HG03575 (cell line): ENCODE data around the gene NUDT19.
"Not testable (repeated sequence)": the region's sequence is repeated elsewhere in the genome, so short reads cannot be mapped to it uniquely, and the experiment has no call there.

Experiments
- ATAC-seq: cut with Tn5 transposase; IDR thresholded peaks from one replicate; pipeline ENCODE4 v1.9.1; 2021; ENCODE audit not compliant: unreplicated experiment, insufficient number of reproducible peaks, low FRiP score; ENCODE audit errors: extremely low read depth

The NUDT19 gene

GRCh38 chr19:32696771-32697170 lies 5.2 kb downstream of the NUDT19 start:
- ATAC-seq = not testable (repeated sequence)

- ATAC-seq = not testable (repeated sequence)
These were observed 8.5 kb downstream of the NUDT19 start for GRCh38 chr19:32700129-32700528.

GRCh38 chr19:32702010-32702409 lies 10.4 kb downstream of the NUDT19 start:
- no peak for ATAC-seq

- ATAC-seq = not testable (repeated sequence)
These were observed 12.4 kb downstream of the NUDT19 start for GRCh38 chr19:32704006-32704405.

- ATAC-seq = no peak
These were observed 16.8 kb downstream of the NUDT19 start for GRCh38 chr19:32708457-32708856.

GRCh38 chr19:32709032-32709431 lies 17.4 kb downstream of the NUDT19 start:
- no peak for ATAC-seq

GRCh38 chr19:32711747-32712146 lies 20.1 kb downstream of the NUDT19 start:
- no peak for ATAC-seq

GRCh38 chr19:32716203-32716602 lies 24.6 kb downstream of the NUDT19 start:
- ATAC-seq = not testable (repeated sequence)

- ATAC-seq = no peak
These were observed 25.9 kb downstream of the NUDT19 start for GRCh38 chr19:32717496-32717895.

GRCh38 chr19:32718286-32718685 lies 26.7 kb downstream of the NUDT19 start:
- no peak for ATAC-seq

- ATAC-seq = no peak
These were observed 28.0 kb downstream of the NUDT19 start, which contains the start of gene TDRD12 for GRCh38 chr19:32719611-32720059. TSS of gene TDRD12 (plus strand) at chr19:32719767. CDS start at chr19:32720073, 306 bp downstream.

- no peak for ATAC-seq
These were observed 28.8 kb downstream of the NUDT19 start for GRCh38 chr19:32720216-32720935.

GRCh38 chr19:32720936-32721250 lies 29.3 kb downstream of the NUDT19 start:
- ATAC-seq = no peak

GRCh38 chr19:32735936-32736335 lies 44.3 kb downstream of the NUDT19 start:
- no peak for ATAC-seq

GRCh38 chr19:32743021-32743420 lies 51.4 kb downstream of the NUDT19 start:
- no peak for ATAC-seq

GRCh38 chr19:32743447-32743846 lies 51.8 kb downstream of the NUDT19 start:
- no peak for ATAC-seq

GRCh38 chr19:32744555-32745325 lies 53.1 kb downstream of the NUDT19 start:
- no peak for ATAC-seq

- not testable (repeated sequence) for ATAC-seq
These were observed 54.1 kb downstream of the NUDT19 start for GRCh38 chr19:32745594-32746251.

- not testable (repeated sequence) for ATAC-seq
These were observed 55.1 kb downstream of the NUDT19 start for GRCh38 chr19:32746631-32747196.
